ENCODE results near the gene CLINT1. TPM values are rescaled to one million over a fixed set of nuclear protein-coding genes. Genes with fewer than 3 reads are reported as not detected.

CLINT1 gene
- total RNA-seq, 2 donors from 2014 or later = 76.3 to 83.6 TPM

GRCh38 chr5:157845914-157846598 lies 12.9 kb downstream of the CLINT1 start:
- DNase-seq (ENCODE audit: low spot score) = no peak
- H3K4me3 ChIP-seq = no peak overlapping the region
- peaks cover 4% of the 10 kb centered on the region for H3K36me3 ChIP-seq
- TF ChIP-seq, protein P1, sequence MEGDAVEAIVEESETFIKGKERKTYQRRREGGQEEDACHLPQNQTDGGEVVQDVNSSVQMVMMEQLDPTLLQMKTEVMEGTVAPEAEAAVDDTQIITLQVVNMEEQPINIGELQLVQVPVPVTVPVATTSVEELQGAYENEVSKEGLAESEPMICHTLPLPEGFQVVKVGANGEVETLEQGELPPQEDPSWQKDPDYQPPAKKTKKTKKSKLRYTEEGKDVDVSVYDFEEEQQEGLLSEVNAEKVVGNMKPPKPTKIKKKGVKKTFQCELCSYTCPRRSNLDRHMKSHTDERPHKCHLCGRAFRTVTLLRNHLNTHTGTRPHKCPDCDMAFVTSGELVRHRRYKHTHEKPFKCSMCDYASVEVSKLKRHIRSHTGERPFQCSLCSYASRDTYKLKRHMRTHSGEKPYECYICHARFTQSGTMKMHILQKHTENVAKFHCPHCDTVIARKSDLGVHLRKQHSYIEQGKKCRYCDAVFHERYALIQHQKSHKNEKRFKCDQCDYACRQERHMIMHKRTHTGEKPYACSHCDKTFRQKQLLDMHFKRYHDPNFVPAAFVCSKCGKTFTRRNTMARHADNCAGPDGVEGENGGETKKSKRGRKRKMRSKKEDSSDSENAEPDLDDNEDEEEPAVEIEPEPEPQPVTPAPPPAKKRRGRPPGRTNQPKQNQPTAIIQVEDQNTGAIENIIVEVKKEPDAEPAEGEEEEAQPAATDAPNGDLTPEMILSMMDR (IDR thresholded peaks at IDR 0.05) = no peak
- no peak overlapping the region for H3K27ac ChIP-seq
- H3K4me1 ChIP-seq = no peaks in the 10 kb centered on the region
- H3K27me3 ChIP-seq = no peaks in the 10 kb centered on the region
- H3K9me3 ChIP-seq = no peaks in the 10 kb centered on the region

DNA sequence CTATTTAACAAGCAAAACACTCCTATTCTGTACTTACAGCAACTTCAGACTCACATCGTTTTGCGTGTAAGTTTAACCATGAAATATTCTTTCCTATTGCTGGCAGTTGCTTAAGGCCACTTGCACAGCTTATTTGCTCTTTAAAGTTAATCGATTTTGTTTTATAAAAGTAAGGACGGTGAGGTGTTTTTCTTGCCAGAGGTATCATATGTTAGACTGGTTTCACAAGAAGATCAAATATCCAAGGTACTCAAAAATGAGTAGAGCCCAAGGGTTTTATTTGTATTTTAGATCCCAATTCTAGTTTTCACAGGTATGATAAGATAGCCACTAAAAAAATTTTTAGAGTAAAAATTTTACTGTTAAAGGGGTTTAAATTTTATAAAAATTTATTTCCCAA lies 16.2 kb downstream of the CLINT1 start:
- TF ChIP-seq, protein P1 (IDR thresholded peaks at IDR 0.05) = no peak
- Histone ChIP-seq H3K4me1 (no peaks in the 10 kb centered on the region), H3K36me3 (peaks cover 4% of the 10 kb centered on the region), H3K27ac (no peak overlapping the region), H3K4me3 (no peak overlapping the region), H3K27me3 (no peaks in the 10 kb centered on the region), H3K9me3 (no peaks in the 10 kb centered on the region)
- DNase-seq (ENCODE audit: low spot score) = no peak

DNA sequence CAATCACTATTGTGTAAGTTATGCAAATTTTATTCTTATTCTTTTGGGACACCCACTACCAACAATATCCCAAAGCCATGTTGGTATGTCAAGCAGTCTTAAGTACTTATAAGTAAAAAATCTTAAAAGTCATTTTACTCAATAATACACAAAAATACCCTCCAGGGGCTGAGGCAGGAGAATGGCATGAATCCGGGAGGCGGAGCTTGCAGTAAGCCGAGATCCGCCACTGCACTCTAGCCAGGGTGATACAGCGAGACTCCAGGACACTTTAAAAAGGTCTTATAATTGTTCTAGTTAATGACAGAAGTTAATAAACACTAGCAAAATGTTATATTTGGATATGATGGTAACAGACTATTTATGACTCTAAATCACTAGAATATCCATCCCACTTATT lies 16.8 kb downstream of the CLINT1 start:
- no peaks in the 10 kb centered on the region for H3K9me3 ChIP-seq
- no peaks in the 10 kb centered on the region for H3K27me3 ChIP-seq
- no peak overlapping the region for H3K27ac ChIP-seq
- H3K36me3 ChIP-seq = no peaks in the 10 kb centered on the region
- H3K4me1 ChIP-seq = no peaks in the 10 kb centered on the region
- no peak overlapping the region for H3K4me3 ChIP-seq
- TF ChIP-seq, protein P1 (IDR thresholded peaks at IDR 0.05) = no peak
- no peak for DNase-seq (ENCODE audit: low spot score)

DNA sequence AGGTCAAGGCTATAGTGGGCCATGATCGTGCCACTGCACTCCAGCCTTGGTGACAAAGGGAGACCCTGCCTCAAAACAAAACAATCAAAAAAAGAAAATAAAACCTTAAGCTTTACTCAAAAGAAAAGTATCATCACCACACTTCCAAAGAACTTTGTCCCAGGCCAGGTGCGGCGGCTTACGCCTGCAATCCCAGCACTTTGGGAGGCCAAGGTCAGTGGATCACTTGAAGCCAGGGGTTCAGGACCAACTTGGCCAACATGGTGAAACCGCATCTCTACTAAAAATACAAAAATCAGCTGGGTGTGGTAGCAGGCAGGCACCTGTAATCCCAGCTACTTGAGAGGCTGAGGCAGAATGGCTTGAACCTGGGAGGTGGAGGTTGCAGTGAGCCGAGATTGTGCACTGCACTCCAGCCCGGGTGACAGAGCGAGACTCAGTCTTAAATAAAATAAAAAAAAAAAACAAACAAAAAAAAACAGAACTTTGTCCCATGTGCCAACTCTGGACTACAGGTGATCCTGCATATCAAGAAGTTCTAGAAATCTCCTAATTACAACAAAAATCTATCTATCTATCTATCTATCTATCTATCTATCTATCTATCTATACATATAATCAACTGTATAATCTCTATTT lies 19.7 kb downstream of the CLINT1 start:
- no peak overlapping the region for H3K27ac ChIP-seq
- TF ChIP-seq, protein P1 (IDR thresholded peaks at IDR 0.05) = no peak
- no peaks in the 10 kb centered on the region for H3K9me3 ChIP-seq
- no peak for DNase-seq (ENCODE audit: low spot score)
- no peaks in the 10 kb centered on the region for H3K36me3 ChIP-seq
- no peaks in the 10 kb centered on the region for H3K27me3 ChIP-seq
- H3K4me1 ChIP-seq = no peaks in the 10 kb centered on the region
- H3K4me3 ChIP-seq = no peak overlapping the region

- TF ChIP-seq, protein P1 (IDR thresholded peaks at IDR 0.05) = no peak
- Histone ChIP-seq H3K27ac (no peak overlapping the region), H3K36me3 (no peaks in the 10 kb centered on the region), H3K4me1 (no peaks in the 10 kb centered on the region), H3K4me3 (no peak overlapping the region), H3K27me3 (no peaks in the 10 kb centered on the region), H3K9me3 (no peaks in the 10 kb centered on the region)
- DNase-seq (ENCODE audit: low spot score) = no peak
These were observed 22.7 kb downstream of the CLINT1 start for GRCh38 chr5:157836121-157836753.
